GM19099 (cell line): ENCODE data around the gene PRRT1B.
A peak's percentile ranks its signal among the peaks of the same experiment; 100 is the strongest.

Experiments
- POLR2A ChIP-seq: IDR thresholded peaks from 3 replicates; pipeline ENCODE4 v1.6.1; 2011; ENCODE audit warnings: low read depth; ENCODE audit not compliant: insufficient read length; ENCODE audit errors: extremely low read depth

PRRT1B gene

GRCh38 chr9:131593936-131594665 lies 48.8 kb downstream of the PRRT1B start:
- no peak for TF ChIP-seq POLR2A

DNA sequence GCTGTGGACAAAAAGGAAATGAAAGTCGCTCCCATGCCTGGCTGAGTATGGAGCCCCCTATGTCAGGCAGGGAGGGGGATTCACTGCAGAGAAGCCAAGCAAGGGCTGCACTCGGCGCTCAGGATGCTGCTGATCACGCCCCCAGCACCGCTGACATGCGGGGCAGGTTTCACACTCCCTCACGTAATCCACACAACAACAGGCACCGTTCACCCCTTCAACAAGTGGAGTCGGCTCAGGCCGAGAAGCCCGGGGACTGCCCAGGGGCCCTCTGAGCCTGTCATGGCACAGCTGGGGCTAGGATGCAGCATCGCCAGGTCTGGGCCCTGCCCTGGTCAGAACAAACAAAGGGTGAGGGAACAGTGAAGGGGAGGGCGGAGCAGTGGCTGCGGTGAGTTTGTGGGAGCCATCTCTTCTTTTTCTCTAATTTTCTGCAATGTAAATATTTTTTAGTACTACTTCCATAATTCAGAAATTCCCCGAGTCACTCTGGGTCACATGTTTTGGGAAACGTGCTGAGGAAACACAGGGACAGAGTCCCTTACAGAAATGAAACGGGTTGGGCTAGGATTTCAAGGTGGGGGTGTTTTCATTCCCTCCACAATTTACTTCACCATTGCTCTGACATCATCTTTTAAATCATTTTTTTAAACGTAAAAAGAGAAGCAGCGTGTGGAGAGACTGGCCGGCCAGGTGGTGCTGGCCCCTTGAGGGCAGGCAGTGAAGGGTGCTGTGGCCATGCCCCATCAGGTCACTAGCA lies 49.8 kb downstream of the PRRT1B start:
- TF ChIP-seq POLR2A = no peak

DNA sequence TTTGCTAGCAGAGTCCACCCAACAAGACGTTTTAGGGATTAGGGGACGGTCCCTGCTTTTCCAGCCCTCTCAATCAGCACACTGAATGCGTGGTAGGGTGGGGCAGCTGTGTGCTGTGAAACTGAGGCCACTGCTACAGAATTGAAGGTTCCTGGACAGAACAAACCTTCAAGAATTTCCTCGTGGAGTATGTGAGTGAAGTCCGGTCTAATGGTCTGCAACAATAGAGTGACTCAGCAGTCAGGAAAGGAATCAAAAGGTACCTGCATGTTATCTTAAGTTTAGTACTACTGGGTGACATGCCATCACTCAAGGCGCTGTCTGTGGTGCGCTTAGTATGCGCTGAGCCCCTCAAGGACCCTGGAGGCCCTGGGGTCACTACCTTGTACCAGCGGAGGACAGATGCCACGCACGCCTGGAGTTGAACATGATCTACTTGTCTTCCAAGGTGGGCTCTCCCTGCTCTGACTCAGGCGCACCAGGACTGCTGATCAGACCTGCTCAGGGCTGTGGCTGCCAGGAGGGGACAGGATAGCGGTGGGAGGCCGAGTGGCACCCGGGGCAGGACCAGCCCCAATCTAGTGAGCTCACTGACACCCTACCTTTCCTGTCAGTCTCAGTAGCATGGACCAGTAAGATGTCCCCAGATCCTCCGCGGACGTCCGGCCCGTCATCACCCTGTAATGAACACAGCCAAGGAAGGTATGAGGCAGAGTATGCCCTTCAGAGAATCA lies 50.5 kb downstream of the PRRT1B start:
- no peak for TF ChIP-seq POLR2A

- no peak for TF ChIP-seq POLR2A
Measured at GRCh38 chr9:131596430-131596743, 51.1 kb downstream of the PRRT1B start.

GRCh38 chr9:131597246-131597645 lies 51.9 kb downstream of the PRRT1B start:
- no peak for TF ChIP-seq POLR2A

GRCh38 chr9:131598121-131598520 lies 52.8 kb downstream of the PRRT1B start:
- TF ChIP-seq POLR2A = no peak

GRCh38 chr9:131601683-131602181 lies 56.4 kb downstream of the PRRT1B start:
- TF ChIP-seq POLR2A = no peak

DNA sequence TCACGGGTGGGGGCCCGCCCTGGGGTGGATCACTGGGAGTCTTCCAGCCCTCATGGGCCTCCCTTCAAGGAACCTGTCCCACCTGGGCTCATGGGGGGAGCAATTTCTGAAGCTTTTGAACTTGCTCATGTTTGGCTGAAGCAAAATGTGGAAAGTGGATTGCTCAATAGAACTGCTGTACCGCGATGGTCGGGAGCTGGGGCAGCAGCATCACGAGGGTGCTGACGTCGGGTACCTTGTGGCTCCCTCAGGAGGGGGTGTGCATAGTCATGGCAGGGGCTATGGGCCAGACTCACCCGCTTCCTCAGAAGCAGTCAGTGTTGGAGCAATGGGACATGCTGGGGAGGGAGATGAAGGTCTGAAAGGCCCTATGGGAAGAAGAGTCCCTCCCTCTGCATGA lies 57.9 kb downstream of the PRRT1B start:
- no peak for TF ChIP-seq POLR2A

GRCh38 chr9:131603711-131604439 lies 58.6 kb downstream of the PRRT1B start:
- TF ChIP-seq POLR2A = no peak

DNA sequence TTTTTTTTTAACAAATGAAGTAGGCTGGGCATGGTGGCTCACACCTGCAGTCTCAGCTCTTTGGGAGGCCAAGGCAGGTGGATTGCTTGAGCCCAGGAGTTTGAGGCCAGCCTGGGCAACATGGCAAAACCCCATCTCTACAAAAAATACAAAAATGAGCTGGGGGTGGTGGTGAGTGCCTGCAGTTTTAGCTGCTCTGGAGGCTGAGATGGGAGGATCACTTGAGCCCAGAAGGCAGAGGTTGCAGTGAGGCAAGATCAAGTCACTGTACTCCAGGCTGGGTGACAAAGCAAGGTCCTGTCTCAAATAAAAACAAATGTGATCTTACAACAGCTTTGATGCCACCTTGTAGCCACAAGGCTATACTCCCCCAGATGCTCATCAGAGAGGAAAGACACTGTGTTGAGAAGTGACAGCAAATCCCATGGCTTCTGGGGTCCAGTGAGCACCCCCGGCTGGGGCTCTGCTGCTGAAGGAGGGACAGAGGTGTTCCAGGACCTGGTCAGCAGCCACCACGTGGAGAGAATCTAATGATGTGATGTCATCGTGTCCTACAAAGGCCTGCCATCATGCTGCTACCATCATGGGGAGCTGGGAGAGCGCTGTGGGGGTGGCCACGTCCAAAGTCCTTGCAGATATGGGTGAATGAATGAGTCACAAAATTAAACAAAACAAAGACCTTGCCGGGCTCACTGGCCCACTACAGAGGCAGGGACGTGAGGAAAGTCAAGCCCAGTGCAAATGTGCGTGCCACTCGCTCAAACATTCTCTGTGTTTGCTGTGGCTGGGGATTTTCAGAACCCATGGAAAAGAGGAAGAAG lies 60.7 kb downstream of the PRRT1B start:
- TF ChIP-seq POLR2A = no peak

DNA sequence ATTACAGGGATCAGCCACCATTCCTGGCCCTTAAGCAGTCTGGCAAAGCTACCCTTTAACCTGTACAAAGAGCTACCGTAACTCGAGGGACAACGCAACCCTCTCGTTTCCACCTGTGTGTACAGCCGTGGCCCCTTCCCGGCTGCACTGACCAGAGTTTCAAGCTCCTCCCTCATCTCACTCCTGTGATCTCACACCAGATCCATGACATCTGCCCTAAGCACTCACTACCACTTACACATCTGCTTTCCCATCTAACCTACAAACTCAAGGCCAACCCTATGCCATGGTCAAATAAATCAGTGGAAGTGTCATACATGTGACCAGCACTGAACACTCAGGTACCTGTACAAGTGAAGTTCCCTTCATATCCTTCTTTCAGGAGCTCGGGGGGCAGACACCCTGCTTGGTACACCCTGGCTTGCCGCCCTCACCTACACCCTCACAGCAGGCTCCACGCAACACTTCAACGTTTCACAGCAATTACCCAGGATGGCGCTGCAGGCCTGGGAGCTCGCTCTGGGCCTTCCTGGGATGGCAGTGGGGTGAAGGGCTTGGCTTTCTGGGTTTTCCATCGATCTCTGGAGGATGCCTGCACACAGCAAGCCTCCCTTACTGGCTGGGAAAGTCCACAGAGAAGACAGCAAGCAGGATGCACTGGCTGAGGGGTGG lies 61.7 kb downstream of the PRRT1B start:
- TF ChIP-seq POLR2A = no peak

- TF ChIP-seq POLR2A = no peak
Measured at GRCh38 chr9:131607591-131607990, 62.3 kb downstream of the PRRT1B start.

GRCh38 chr9:131608493-131609037 lies 63.2 kb downstream of the PRRT1B start:
- peak; percentile 21 for TF ChIP-seq POLR2A
